Glutamatergic neuron (in vitro differentiated cells): ENCODE results near the gene THSD4. TPM values are rescaled to one million over a fixed set of nuclear protein-coding genes. Genes with fewer than 3 reads are reported as not detected.

Experiments
- DNase-seq: peaks from one replicate; pipeline ENCODE4 v3.0.0; 2022
- H3K27ac Mint-ChIP-seq: one replicate; pipeline ENCODE4 v1.8.0; 2020; ENCODE audit warnings: mild to moderate bottlenecking, mixed read lengths, inconsistent platforms; ENCODE audit not compliant: unreplicated experiment
- H3K27me3 Mint-ChIP-seq: one replicate; pipeline ENCODE4 v1.8.0; 2020; ENCODE audit warnings: mild to moderate bottlenecking, moderate library complexity, mixed read lengths, inconsistent platforms; ENCODE audit not compliant: unreplicated experiment
- H3K36me3 Mint-ChIP-seq: one replicate; pipeline ENCODE4 v1.8.0; 2020; ENCODE audit warnings: mild to moderate bottlenecking, mixed read lengths, inconsistent platforms; ENCODE audit not compliant: unreplicated experiment
- H3K4me1 Mint-ChIP-seq: one replicate; pipeline ENCODE4 v1.8.0; 2020; ENCODE audit warnings: mild to moderate bottlenecking, low read depth, mixed read lengths, inconsistent platforms; ENCODE audit not compliant: unreplicated experiment
- H3K4me3 Mint-ChIP-seq: one replicate; pipeline ENCODE4 v1.8.0; 2020; ENCODE audit warnings: mild to moderate bottlenecking, mixed read lengths, inconsistent platforms; ENCODE audit not compliant: unreplicated experiment
- H3K9me3 Mint-ChIP-seq: one replicate; pipeline ENCODE4 v1.8.0; 2020; ENCODE audit warnings: mild to moderate bottlenecking, moderate library complexity, mixed read lengths, inconsistent platforms; ENCODE audit not compliant: unreplicated experiment
- CTCF ChIP-seq: fragments of 200-600 bp; sonication (generic); IDR thresholded peaks from one replicate; pipeline ENCODE4 v1.5.0; 2021; ENCODE audit not compliant: partially characterized antibody, unreplicated experiment
- total RNA-seq: library from RNA; stranded (reverse); fragmentation: NEBNext Ultra II Directional; extraction: Animal tissue kit (Norgen Biotek cat#: 25700); gene quantifications from one replicate; pipeline ENCODE4 v1.2.1, GENCODE V29; 2021; ENCODE audit not compliant: unreplicated experiment

THSD4 gene
- total RNA-seq, 1 donor from 2014 or later, result 12.3 TPM

- no peak for TF ChIP-seq CTCF
- Mint-ChIP-seq H3K36me3 (peaks cover 4% of the 10 kb centered on the region), H3K4me1 (peaks cover 2% of the 10 kb centered on the region), H3K27ac (no peak overlapping the region), H3K4me3 (no peak overlapping the region), H3K27me3 (peaks cover 1% of the 10 kb centered on the region), H3K9me3 (no peaks in the 10 kb centered on the region)
- no peak for DNase-seq
These were observed 354.1 kb downstream of the THSD4 start for GRCh38 chr15:71469413-71469812.

- peaks cover 4% of the 10 kb centered on the region for H3K36me3 Mint-ChIP-seq
- peaks cover 1% of the 10 kb centered on the region for H3K27me3 Mint-ChIP-seq
- DNase-seq, result no peak
- H3K9me3 Mint-ChIP-seq, result no peaks in the 10 kb centered on the region
- H3K4me1 Mint-ChIP-seq, result peaks cover 7% of the 10 kb centered on the region
- no peak overlapping the region for H3K4me3 Mint-ChIP-seq
- no peak for TF ChIP-seq CTCF
- no peak overlapping the region for H3K27ac Mint-ChIP-seq
These were observed 356.1 kb downstream of the THSD4 start for GRCh38 chr15:71471347-71471746.

GRCh38 chr15:71472566-71472965 is 357.3 kb downstream of the THSD4 start:
- no peak overlapping the region for H3K27ac Mint-ChIP-seq
- H3K36me3 Mint-ChIP-seq, result peaks cover 4% of the 10 kb centered on the region
- H3K4me3 Mint-ChIP-seq, result no peak overlapping the region
- H3K9me3 Mint-ChIP-seq, result peaks cover 4% of the 10 kb centered on the region
- peaks cover 7% of the 10 kb centered on the region for H3K4me1 Mint-ChIP-seq
- H3K27me3 Mint-ChIP-seq, result peaks cover 1% of the 10 kb centered on the region
- no peak for DNase-seq
- no peak for TF ChIP-seq CTCF

GRCh38 chr15:71473751-71474150 is 358.5 kb downstream of the THSD4 start:
- Mint-ChIP-seq H3K9me3 (peaks cover 4% of the 10 kb centered on the region), H3K27me3 (peaks cover 1% of the 10 kb centered on the region), H3K4me3 (no peak overlapping the region), H3K4me1 (peaks cover 7% of the 10 kb centered on the region), H3K27ac (no peak overlapping the region), H3K36me3 (no peaks in the 10 kb centered on the region)
- no peak for TF ChIP-seq CTCF
- no peak for DNase-seq

- H3K36me3 Mint-ChIP-seq, result no peaks in the 10 kb centered on the region
- peaks cover 4% of the 10 kb centered on the region for H3K9me3 Mint-ChIP-seq
- H3K4me1 Mint-ChIP-seq, result peaks cover 7% of the 10 kb centered on the region
- no peak for TF ChIP-seq CTCF
- DNase-seq, result no peak
- no peaks in the 10 kb centered on the region for H3K27me3 Mint-ChIP-seq
- no peak overlapping the region for H3K4me3 Mint-ChIP-seq
- no peak overlapping the region for H3K27ac Mint-ChIP-seq
These were observed 361.6 kb downstream of the THSD4 start for GRCh38 chr15:71476823-71477222.
